GM18870 (cell line): Measurements from ENCODE around the gene FFAR1.
"Not testable (repeated sequence)": the region's sequence is repeated elsewhere in the genome, so short reads cannot be mapped to it uniquely, and the experiment has no call there.

Experiments
- ATAC-seq: cut with Tn5 transposase; IDR thresholded peaks from one replicate; pipeline ENCODE4 v1.9.1; 2021; ENCODE audit warnings: moderate library complexity; ENCODE audit not compliant: unreplicated experiment

The FFAR1 gene

GRCh38 chr19:35341006-35341405, 6.7 kb upstream of the FFAR1 start:
- ATAC-seq = no peak

DNA sequence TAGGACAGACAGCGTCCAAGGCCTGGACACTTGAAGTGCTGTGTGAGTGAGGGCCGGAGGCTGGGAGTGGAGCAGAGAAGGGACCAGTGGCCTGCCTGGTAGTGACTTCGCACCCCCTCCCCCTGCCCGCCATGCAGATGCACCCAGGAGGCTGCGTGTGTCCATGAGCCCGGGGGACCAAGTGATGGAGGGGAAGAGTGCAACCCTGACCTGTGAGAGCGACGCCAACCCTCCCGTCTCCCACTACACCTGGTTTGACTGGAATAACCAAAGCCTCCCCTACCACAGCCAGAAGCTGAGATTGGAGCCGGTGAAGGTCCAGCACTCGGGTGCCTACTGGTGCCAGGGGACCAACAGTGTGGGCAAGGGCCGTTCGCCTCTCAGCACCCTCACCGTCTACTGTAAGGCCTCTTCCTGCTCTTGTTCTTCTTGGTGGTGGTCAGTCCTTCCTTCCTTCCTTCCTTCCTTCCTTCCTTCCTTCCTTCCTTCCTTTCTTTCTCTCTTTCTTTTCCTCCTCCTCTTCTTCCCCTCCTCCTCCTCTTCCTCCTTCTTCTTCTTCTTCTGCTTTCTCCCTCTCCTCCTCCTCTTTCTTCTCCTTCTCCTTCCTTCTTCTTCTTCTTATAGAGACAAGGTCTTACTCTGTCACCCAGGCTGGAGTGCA, 6.0 kb upstream of the FFAR1 start:
- no peak for ATAC-seq

DNA sequence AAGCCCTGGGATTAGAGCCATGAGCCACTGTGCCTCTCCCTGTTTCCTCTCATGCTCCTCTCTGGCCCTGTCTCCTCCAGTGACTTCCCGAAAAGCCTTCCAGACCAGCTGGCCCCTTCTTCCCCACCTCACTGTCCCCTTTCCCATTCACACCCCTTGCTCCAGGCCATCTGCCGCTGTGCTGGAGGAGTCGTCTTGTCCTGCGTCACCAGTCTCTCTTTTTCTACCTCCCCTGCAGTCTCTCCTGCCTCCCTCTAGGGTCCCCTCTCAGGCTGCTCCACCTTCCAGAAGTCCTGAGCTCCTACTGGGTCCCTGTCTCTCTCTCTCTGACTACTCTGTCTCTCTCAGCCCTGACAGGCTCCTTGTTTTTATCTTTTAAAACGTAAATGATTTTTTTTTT, 5.3 kb upstream of the FFAR1 start:
- no peak for ATAC-seq

DNA sequence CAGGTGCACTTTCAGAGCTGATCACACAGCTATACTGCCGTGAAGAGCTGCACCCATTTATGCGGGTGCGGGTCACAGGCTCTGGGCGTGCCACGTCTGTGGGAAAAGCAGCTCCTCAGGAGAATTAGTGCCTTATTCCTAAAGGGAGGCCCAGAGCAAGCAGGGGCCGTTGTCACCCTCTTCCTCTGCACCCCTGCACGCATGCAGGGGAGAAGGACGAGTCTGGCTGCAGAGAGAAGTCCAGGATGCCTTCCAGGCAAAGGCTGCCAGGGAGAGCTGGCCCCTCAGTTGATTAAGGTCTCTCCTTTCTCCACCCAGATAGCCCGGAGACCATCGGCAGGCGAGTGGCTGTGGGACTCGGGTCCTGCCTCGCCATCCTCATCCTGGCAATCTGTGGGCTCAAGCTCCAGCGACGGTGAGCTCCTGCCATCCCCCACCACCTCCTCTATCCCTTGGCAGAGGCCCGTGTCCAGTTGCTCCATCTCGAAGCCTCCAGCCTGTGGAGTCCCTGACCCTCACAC, 3.1 kb upstream of the FFAR1 start:
- ATAC-seq = no peak

DNA sequence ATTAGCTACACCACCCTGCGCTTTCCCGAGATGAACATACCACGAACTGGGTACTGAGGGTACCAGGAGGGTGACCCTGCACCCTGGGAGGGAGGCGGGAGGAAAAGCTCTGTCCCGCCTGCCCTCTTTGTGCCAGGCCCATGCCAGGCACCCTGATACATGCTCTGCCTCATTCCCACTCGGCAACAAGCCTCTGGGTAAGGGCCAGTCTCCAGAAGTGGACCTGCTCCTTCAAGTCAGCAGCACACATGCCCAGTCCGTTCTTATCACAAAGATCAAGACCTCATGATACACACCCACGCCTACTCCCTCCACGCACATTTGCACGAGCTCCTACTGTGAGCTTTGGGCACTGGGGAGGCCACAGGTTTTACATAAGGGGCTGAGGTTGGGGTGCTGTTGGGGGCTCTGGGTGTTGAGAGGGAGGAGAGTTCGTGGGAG, 2.0 kb upstream of the FFAR1 start:
- ATAC-seq = no peak

DNA sequence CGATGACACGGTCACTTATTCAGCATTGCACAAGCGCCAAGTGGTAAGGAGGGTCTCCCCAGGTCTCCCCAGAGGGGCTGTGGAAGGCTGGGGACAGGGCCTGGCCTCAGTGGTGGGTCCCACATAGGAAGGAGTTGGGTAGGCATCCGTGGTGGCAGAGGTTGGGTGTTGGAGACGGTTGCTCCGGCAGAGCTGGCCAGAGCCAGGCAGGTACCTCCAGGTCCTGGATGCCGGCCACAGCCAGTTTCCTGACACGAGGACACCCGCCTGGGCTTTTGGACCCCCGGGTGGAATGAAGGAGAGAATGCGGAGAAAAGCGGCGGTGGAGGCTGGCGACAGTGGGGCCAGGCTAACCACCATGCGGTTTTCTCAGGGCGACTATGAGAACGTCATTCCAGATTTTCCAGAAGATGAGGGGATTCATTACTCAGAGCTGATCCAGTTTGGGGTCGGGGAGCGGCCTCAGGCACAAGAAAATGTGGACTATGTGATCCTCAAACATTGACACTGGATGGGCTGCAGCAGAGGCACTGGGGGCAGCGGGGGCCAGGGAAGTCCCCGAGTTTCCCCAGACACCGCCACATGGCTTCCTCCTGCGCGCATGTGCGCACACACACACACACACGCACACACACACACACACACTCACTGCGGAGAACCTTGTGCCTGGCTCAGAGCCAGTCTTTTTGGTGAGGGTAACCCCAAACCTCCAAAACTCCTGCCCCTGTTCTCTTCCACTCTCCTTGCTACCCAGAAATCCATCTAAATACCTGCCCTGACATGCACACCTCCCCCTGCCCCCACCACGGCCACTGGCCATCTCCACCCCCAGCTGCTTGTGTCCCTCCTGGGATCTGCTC, 1.3 kb upstream of the FFAR1 start:
- no peak for ATAC-seq

DNA sequence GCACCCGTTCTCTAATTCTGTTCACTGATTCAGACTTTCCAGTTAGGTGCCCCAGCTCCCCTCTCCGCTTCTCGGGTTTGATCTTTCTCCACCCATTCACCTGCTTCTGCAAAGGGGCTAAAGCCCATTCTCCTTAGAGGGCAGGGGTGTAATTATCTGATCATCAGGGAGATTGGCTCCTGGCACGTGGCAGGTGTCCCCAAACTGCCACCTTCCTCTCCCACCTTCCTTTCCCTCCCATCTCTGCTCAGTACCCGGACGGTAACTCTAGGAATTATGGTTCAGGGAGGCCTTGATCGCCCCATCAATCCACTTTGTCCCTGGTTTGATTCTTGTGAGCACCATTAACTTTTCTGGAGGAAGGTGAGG, 212 bp downstream of the FFAR1 start:
- no peak for ATAC-seq

DNA sequence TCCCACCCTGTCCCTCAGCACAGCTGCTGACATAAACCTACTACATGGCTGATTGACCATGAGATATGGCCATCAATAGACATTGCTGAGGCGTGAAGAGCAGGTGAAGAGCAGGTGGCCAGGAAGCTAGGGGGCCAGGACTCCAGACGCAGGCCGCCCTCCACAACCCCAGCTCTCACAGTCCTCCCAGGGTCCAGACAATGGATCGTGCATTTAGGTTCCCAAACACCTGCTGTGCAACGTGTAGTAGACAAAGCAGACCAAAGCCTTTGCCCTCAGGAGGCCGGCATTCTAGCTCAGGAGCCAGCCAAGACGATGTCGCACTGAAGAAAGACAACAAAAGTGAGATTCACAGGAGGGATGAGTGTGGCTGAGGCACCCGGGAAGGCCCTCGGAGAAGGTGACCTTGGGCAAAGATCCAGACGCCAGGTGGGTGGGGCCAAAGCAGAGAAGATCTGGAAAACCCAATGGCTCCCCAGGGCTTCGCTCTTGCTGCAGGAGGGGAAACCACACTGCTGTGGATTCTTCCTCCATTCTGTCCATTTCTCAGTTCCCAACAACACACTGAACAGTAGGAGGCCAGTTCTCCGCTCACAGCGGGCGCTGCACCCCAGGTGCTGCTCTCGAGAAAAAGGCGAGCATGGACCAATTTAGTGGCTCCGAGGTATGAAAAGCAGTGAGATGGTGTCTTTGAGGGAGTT, 1.4 kb downstream of the FFAR1 start:
- ATAC-seq = no peak

DNA sequence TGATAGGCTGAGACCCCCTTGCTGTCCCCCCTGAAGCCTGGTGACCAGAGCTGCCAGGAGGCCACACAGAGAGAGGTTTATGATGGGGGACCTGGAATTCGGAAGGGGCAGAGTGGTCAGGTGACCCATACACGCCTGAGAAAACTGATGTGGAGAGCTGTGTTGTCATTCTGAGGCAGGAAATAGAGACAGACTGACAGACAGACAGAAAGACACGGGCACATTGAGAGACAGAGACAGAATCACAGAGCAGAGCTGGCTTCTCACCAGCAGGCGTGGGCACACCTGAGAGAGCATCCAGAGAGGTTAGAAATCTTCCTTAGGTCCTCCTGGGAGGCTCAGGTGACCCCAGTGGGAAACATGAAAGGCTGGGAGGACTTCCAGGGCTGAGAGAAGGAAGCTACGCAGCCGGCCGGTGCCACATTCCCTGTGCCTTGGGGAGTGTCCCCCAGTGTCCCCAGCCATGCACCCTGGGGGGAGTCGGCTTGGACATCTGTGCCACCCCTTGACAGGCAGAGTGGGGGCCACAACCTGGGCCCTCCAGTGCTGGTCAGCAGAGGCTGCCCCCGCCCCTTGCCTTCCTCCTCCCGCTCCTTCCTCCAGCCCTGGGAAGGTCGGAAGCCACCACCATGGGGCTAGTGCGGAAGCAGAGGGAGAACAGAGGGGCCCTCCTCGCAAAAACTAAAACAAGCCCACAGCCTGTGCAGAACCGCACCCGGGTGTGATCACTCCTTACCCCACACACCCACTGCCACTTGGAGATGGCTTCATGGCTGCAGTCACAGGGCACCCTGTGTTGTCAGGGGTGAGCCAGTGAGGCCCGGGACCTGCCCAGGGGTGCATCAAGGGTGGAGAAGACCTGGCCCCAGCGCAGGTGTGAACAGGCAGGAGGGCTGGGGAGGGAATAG, 2.2 kb downstream of the FFAR1 start:
- ATAC-seq = no peak

DNA sequence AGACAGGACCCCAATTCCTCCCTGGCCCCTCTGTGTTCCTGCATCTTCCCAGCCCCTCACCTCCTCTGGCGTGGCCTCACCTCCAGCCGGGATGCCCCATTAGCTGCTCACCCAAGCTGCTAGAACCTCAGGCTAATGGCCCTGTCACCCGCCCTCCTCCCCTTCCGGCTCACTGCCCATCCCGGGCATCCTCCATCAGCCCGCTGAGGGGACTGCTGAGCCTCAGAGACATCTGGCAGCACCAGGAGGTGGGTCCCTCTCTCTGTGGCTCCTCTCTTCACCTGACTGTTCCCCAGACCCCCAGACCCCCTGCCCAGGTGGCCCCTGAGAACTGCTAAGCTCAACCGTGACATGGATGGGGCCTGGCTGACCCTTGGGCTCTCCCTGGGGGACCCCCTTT, 2.9 kb downstream of the FFAR1 start:
- no peak for ATAC-seq

- ATAC-seq = no peak
These were observed 3.9 kb downstream of the FFAR1 start for GRCh38 chr19:35351411-35352176.

DNA sequence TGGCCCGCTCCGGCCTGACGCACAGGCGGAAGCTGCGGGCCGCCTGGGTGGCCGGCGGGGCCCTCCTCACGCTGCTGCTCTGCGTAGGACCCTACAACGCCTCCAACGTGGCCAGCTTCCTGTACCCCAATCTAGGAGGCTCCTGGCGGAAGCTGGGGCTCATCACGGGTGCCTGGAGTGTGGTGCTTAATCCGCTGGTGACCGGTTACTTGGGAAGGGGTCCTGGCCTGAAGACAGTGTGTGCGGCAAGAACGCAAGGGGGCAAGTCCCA, 4.4 kb downstream of the FFAR1 start:
- no peak for ATAC-seq

DNA sequence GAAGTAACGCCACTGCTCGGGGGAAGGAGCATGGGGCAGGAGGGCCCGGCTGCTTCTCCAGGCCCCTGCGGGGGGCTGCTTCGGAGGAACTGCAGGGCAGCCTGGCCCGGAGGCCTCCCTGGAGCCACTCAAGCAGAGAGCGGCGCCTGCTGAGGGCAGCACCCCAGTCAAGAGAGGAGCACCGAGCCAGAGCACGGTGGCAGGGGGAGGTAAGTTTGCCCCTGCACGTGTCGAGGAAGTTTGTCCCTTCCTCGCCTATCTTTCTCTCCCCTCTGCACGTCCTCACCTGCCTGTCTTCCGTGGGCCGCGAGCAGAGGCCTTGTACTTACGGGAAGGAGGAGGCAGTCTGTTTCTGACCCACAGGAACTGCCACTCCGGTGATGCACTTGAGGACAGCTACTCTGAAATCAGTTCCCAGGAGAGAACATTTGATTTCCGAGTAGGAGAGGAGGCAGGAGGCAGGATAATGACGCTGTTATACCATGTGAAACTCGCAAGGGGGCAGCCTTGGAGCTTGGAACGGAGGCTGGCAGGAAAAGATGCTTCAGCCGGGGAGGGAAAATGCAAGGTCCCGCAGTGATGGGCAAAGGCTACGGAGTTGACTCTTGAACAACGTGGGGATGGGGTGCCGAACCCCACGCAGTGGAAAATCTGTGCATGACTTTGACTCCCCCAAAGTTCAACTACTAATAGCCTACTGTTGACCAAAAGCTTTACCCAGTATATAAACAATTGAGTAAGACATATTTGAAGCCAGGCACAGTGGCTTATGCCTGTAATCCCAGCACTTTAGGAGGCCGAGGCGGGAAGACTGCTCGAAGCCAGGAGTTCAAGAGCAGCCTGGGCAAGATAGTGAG, 5.0 kb downstream of the FFAR1 start:
- ATAC-seq = no peak

GRCh38 chr19:35353635-35354034, 5.9 kb downstream of the FFAR1 start:
- ATAC-seq = no peak

DNA sequence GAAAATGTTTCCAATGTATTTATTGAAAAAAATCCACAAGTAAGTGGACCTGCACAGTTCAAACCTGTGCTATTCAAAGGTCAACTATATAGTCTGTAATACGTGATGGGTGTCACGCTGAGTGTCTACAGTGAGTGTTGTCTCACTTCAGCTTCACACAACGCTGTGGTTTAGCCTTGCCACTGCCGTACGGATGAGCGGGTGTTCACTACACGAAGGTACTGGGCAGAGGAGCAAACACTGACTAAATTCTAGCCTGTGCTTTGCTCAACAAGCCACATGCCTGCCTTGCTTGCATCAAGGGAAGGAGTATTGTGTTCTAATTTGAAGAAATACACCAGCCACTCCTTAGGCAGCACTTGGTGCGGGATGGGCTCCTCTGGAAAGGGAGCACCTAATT, 7.2 kb downstream of the FFAR1 start:
- no peak for ATAC-seq

DNA sequence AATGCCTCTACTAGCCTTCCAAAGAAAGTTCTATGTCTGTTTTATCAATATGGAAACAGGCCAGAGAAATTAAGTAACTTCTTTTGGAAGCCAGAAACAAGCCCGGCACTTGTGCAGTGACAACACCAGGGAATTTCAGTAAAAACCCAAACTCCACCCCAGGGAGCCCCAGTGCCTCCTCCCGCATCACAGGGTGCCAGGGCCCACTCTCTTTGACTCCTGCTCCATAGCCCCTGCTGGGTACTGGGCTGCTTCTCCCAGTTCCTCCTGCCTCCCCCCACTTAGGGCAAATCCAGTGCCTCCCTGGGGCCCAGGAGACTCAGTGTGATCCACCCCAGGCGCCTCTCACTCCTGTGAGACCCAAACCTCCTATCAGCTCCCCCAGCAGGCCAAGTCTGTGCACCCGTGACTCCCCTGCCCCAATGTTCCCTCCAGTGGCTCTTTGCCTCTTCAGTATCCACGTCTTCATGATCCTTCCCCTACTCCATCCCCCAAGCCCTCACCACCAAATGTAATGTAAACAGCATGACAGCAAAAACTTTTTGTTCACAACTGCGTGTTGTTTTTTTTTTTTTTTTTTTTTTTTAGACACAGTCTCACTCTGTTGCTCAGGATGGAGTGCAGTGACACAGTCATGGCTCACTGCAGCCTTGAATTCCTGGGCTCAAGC, 8.2 kb downstream of the FFAR1 start:
- no peak for ATAC-seq

GRCh38 chr19:35357867-35358573, 10.3 kb downstream of the FFAR1 start, which contains the start of gene FFAR3:
Gene FFAR3, plus strand, starts transcription at chr19:35358460. Its CDS starts 431 bp downstream, at chr19:35358891.
- ATAC-seq = no peak

DNA sequence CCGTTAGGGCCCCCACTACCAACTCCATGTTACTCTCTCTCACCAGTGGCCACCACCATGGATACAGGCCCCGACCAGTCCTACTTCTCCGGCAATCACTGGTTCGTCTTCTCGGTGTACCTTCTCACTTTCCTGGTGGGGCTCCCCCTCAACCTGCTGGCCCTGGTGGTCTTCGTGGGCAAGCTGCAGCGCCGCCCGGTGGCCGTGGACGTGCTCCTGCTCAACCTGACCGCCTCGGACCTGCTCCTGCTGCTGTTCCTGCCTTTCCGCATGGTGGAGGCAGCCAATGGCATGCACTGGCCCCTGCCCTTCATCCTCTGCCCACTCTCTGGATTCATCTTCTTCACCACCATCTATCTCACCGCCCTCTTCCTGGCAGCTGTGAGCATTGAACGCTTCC, 11.1 kb downstream of the FFAR1 start:
- ATAC-seq = not testable (repeated sequence)
